Measurements from ENCODE around the gene NCOA7.
A peak's percentile ranks its signal among the peaks of the same experiment; 100 is the strongest.
"Not testable (repeated sequence)": the region's sequence is repeated elsewhere in the genome, so short reads cannot be mapped to it uniquely, and the experiment has no call there.

The NCOA7 gene

DNA sequence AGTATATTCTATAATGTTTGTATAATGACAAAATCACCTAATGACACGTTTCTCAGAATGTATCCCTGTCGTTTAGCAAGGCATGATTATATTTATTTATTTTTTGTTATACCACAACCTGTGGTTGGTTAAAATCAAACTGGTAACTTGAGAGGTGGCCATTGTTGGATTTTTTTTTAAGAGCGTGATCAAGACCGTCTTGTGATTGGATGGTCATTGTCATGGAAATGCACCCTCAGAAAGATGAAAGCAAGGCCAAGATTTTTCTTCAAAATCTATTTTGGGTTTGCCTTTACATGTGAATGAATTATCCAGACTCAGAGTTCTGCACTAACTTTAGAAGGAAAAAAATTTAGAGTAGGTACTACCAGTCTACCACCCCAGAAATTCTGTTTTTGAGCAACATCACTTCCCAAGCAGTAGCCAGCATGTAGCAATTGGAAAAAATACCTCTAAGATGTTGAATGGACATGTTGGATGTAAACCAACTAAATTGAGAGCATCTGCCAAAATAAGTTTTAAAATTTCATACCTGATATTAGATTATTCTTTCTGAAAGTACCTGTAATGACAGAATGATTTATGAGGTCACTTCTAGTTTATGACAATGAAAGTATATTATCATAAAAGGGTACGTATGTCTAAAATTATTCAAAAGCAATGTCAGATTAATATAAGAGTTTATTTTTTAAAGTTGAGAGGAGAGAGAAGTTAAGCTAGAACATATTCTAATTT, 50.8 kb downstream of the NCOA7 start:
- no peak for DNase-seq

DNA sequence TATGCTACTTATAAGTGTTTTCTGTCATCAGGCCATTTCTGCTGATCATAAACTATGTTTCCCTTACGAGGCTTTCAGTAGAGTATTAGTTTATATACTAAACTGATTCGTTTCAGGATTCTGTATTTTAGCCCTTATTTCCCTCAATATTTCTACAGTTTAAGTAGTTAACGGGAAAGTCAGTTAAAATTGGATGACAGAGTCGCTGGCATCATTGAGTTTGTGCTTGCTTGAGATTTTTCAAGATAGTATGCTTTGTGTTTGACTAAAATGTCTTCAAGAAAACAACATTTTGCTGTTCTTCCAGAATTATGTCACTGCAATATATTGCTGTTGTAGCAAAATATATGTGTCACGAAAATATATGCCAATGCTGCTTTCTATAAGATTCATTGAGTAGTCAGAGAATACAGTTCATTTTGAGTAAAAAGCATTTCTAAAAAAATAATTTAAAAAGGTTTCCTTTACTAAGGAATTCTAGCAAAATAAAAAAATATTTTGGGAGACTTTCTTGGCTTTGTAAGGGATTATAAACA, 51.4 kb downstream of the NCOA7 start:
- DNase-seq = no peak

DNA sequence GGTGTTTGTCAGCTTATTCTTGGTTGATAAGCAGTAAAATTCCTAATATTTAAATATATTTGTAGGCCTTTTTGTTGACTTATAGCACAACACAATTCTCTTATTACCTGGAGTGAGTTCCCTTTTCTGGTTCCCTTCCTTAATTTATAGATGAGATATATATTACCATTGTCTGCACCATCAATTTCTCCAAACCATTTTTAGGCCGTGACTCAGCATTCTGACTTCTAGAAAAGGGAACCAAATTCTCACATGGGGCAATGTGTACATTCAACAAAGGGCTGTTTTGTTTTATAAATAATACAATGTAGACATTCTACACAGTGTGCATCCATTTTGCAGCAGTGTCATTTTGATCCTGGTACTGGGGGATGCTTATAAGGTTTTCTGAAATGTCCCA, 52.8 kb downstream of the NCOA7 start:
- no peak for DNase-seq

DNA sequence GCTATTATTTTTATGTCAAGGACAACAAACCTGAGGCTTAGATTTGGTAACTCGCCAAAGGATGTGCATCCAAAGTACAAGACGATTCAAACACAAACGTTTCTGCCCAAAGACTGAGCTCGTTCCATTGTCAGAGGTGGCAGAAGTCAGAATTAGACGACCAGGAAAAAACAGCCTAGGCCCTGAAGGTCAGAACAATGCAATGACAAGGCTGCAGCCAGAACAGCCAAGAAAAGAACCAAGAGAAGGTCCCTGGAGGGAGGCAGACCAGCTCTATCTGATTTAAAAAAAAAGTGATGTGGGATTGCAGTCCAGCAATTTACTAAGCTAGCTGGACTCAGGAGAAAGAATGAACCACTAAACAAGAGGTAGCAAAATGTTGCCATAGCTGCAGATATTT, 54.2 kb downstream of the NCOA7 start:
- no peak for DNase-seq

DNA sequence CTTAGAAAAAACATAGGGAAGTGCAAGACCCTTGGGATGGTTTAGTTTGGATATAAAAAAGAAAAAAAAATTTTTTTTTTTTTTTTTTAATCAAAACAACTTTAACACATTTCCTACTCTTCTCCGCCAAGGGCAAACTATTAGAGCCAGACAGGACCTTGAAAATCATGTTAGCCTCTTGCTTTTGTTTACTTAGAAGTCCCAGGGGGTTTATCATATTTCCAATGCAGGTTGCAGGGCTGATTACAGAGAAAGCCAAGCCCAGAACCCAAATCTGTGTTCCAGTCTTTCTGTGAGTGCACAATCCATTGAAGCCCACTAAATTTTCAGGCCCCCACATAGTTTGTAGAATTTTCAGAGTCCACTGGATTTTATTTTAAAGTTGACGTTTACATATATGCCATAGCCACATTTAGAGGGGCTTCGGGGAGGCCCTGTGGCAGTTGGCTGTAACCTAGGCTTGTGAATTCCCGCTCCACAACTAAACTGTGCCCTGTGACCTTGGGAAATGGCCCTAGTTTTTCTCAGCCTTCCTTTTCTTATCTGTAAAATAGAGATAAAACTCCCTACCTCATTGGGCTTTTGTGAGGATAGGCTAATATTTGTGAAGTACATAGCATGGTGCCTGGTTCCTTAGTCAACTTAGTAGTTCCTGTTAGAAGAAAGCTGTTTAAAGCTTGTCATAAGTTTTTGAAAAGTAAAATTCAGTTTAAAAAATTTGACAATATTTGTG, 55.7 kb downstream of the NCOA7 start:
- peak; percentile 28 for DNase-seq

DNA sequence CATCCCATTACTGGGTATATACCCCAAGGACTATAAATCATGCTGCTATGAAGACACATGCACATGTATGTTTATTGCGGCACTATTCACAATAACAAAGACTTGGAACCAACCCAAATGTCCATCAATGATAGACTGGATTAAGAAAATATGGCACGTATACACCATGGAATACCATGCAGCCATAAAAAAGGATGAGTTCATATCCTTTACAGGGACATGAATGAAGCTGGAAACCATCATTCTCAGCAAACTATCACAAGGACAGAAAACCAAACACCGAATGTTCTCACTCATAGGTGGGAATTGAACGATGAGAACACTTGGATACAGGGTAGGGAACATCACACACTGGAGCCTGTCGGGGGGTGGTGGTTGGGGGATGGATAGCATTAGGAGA, 57.5 kb downstream of the NCOA7 start:
- not testable (repeated sequence) for DNase-seq

DNA sequence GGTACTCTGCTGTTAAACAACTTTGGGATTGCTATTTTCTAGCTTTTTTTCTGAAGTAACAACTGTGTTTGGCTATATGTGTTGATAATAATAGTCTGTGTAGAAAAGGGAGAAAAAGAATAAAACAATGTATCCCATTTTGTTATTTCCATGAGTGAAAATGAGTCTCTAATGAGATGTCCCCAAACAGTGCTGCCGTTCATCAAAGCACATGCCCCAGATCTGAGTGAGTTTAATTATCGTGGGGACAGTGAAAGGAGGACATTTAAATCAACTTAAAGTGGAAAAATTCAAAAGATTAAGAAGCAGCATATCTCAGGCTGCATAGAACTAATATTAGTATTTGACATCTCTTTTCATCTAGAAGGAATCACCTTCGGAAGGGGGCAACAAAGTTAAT, 59.6 kb downstream of the NCOA7 start:
- DNase-seq = no peak

DNA sequence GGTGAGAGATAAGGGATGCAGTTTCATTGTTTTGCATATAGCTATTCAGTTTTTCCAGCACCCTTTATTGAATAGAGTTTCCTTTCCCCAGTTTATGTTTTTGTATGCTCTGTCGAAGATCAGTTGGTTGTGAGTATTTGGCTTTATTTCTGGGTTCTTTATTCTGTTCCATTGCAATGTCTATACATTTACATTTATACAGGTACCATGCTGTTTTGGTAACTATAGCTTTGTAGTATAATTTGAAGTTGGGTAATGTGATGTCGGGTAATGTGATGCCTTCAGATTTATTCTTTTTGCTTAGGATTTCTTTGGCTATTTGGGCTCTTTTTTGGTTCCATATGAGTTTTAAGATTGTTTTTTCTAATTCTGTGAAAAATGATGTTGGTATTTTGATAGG, 61.8 kb downstream of the NCOA7 start:
- no peak for DNase-seq

DNA sequence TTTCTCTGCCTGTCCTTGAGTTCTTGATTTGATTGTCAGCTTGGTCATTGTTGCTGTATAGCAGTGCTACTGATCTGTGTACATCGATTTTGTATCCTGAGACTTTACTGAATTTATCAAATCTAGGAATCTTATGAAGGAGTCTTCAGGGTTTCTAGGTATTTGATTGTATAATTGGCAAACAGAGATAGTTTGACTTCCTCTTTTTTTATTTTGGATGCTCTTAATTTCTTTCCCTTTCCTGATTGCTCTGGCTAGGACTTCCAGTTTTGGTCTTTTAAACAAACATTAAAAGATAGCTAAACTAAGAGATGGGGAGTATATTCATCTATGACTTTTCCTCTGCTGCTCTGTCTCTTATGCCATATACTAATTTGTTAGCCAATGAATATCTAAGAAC, 62.4 kb downstream of the NCOA7 start:
- DNase-seq = no peak

DNA sequence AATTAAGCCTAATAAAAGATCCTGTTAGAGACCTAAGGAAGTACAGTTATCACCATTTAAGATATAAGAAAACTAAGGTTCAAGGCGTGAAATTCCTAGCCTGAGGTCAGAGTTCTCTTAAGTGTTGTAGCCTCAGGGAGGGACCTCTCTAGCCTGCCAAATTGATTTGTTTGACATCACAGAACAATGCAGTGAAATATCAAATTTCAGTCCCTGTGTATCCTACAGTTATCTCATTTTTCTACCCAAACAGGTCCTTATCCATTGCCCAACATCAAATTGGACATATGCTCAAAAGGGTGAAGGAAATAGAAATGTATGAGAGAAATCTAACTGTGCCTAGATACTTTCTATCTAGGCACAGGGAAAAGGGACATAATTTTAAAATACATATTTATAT, 63.0 kb downstream of the NCOA7 start:
- DNase-seq = no peak

DNA sequence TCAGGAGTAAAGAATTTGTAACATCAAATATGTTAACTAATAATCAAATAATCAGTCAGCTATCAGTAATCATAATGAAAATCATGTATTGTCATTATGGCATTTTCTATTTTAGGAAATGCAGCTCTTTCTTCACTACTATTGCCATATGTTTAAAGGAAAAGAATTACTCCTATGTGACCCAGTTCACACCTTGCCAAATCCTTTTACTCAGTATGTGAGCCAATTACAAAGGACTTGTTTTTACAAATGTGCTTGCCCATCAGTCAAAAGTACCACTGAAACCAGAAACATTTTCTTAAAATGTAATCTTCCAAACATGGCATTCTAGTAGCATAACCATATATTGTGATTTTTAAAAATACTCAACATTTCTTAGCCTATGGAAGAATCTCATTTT, 63.6 kb downstream of the NCOA7 start:
- no peak for DNase-seq

DNA sequence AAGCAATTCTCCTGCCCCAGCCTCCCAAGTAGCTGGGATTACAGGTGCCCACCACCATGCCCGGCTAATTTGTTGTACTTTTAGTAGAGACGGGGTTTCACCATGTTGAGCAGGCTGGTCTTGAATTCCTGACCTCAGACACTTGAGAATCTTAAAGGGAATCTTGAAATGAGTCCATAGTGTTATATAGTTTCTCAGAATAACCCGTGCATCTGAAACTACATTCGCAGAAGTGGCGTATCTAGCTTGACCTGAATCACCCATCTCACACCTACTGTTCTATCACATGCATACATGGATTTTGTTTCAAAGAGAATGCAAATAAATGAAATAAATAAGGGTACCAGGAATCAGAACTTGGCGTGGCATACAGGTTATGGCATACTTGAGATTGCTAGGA, 65.0 kb downstream of the NCOA7 start:
- DNase-seq = no peak

DNA sequence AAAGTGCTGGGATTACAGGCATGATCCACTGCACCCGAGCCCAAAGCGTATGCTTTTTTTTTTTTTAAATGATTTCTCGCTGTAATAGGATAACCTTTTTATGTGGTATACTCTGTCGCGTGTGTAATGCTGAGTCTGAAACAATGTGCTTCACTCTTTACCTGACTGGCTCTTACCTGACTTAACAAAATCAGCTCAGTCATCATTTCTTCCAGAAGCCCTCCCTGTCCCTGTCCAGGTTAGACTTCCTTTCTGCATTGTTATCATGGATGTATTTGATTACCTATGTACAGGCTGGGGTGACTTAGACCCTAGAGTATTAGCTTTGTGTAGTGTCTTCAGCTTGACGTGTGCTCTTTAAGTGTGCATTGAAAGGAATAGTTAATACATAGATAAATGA, 67.1 kb downstream of the NCOA7 start:
- no peak for DNase-seq

DNA sequence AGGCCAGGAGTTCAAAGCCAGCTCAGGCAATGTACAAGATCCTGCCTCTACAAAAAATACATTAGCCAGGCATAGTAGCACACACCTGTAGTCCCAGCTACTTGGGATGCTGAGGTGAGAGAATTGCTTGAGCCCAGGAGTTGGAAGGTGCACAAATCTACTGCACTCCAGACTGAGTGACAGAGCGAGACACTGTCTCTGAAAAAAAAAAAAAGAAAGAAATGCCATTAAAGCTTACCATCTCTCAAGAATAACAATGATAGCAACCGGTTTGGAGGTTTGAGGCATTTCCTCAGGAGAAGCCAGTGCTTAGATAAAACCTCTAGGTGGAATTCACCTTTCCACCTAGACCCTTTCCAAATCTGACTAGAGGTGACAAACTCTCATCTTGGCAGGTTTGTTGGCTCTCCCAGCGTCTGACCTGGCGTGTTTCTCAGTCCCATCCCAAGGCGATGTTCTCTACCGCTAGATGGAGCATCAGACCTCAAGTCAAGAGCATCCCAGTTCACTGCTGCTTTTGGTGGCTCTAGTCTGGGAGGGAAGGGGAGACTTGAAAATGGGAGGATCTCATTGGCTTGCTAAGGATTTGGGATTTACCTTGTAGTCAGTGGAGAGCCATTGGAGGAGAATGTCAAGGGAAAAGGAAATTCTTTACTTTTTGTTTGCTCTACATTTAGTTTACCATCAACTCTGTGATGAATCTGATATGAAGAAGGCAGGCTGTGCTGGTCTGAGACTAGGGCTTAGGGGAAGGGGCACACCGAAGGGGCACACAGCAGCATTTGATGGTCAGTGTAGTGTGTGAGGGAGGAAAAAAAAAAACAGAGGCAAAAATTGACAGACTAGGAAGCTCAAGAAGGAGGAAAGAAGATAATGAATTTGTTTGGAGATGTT, 67.9 kb downstream of the NCOA7 start:
- DNase-seq = no peak

DNA sequence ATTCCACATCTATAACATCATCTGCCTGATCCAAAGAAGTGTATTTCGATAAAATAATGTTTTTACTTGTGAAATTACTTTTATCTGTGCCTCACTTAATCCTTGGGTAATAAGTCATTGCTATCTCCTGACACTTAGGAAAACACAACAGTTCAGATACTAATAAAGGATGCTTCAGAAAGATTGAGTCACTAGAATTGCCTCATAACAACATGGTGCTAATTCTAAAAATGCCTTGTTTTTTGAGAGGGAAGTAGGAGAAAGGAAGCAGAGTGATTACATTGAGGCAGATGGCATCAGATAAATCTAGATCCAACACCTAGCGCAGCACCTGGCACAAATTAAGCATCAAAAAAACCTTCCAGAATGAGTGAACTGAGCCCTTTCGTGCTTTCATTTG, 69.0 kb downstream of the NCOA7 start:
- DNase-seq = no peak

DNA sequence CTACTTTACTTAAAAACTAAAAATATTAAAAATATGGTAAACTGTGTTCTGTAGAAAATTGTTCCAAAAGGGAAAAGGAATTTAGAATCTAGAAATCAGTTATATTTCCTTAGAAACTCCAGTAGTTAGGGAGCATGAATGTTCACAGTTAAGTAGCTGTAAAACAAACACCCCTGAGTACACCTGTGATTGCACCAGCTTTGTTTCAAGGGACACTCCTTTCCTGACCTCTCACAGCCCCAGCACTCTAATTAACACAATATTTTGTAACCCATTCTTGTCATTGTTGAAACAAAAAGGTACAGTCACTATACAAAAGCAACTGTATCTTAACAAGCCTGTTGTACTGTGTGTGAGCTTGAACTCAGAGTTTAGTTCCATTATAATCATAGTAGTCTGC, 72.3 kb downstream of the NCOA7 start:
- DNase-seq = no peak

DNA sequence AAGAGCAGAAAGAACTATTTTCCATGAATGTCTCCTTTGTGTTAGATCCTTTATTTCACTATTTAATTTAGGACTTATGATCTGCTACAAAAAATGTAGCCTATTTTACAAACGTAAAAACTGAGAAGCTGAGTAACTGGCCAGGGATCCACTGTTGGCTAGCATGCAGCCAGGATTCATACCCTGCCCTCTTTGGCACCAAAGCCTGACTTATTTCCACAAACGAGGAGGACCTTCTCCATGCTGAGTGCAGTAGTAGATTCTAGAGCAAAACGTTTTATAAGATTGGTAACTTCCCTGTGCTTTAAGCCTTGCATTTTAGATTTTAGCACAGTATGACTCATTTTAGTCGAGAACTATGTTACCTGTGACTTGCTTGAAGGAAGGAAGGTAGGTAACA, 74.3 kb downstream of the NCOA7 start:
- no peak for DNase-seq

DNA sequence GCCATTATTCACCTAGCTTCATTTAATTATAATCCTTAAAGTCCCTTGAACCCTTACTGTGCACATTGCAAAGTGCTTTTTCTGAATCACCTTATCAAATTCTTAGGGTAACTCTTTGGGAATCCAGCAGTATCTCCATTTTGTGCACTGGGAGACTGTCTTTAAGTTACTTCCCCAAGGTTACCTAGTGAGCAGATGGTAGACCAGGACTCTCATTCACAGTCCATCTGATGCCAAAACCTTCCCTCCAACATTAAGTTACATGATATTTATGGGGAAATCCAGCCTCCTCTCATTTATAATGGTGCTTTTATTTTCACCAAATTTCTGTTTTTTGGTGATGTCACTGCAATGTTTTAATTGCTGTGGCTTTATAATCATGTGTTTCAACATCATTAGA, 75.7 kb downstream of the NCOA7 start:
- DNase-seq = no peak

DNA sequence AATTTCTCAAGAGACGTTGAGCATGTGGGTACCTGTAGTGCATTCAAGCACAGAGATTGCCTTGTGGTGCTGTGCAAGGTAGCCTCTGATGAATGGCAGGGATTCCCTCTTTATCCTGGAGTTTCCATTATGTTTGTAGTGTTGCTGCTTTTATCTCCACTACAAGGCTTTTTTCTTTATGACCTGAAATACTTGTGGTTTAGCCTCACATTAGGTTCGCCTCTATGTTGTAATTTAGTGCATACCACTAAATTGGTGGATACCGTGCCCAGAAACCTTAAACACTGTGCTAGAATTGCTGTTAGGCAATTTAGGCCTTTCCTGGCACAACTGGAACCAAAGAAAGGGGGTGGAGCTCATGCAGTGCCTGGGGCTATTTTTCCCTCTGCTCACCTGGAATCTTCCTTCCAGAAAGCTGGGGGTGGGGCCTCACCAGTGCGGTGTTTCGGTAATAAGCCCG, 76.8 kb downstream of the NCOA7 start:
- no peak for DNase-seq

DNA sequence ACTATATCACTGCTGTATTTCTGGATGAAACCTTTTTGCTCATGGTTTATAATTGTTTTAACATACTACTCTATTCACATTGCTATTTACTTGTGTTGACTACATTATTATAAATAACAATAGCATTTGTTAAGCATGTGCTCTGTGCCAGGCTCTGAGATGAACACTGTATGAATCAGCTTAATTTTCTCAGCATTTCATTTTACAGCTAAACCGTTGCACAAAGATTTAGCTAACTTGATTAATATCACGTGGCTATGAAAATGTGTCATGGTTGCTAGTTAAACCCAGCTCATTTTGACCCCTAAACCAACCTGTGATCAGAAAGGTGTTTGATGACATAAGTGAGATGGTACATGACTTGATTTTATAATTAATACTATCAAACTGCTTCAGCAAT, 77.5 kb downstream of the NCOA7 start:
- no peak for DNase-seq

DNA sequence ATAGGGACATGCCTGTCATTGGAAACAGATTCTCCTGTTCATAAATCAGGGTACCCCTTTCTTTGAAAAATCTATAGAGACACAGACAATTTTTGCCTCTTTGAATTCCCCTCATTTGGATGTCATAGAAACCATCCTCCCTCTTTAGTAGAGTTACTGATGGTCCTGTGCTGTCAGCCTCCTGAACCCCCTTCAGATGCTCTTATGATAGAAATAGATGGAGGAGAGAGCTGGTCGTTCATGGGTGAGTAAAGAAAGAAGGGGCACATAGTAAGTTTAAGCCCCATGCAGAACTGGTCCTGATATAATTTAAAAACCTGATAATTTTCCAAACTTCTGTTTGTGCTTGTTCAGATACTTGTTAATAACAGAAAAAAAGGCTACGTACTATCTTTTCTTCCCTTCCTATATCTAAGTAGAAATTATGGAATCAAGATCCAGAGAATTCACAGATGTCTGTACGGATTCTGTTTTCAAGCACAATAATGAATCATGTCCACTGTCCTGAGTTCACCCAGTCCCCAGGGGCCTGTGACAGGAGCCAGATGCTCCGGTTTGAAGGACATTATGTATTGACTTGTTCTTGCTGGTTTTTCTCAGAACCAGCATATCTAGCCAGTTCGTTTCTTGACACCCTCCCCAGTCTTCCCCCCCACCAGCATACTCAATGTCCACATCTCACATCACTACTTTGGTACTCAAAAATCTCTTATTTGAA, 78.1 kb downstream of the NCOA7 start:
- no peak for DNase-seq

DNA sequence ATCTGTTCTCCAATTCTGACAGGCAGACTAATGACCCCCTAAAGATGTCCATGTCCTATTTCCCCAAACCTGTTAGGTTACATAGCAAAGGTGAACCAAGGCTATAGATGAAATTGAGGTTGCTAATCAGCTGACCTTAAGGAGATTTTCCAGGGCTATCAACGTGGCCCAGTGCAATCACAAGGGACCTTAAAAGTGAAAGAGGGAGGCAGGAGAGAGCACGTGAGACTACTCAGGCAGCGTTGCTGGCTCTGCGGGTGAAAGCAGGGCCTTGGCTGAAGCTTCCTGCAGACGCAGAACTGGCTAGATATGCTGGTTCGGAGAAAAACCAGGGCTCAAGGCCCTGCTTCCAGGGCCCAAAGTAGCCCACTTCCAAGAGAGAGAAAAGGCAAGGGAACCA, 78.7 kb downstream of the NCOA7 start:
- no peak for DNase-seq

DNA sequence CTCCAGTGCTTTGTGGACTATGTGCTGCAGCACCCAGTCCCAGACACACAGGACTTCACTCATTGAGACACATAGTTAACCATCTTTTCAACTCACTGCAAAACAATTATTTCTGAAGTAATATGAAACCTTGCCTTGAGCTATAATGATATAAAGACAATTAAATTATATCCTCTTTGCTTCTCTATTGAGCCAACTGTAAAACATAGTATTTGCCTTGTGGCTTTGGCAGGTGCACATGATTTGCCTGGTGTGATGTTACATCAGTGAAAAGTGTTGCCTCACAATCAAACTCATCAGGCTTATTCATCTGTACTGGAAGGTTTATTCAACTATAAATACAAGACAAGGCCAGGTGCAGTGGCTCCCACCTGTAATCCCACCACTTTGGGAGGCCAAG, 80.6 kb downstream of the NCOA7 start:
- peak; percentile 87 for DNase-seq

All from NCI-H526 treated with DMSO at 0.1 percent for 48 hours (cell line).